Activated CD8-positive, alpha-beta T cell treated with anti-CD3 and anti-CD28 coated beads for 36 hours (primary cell): ENCODE data around the gene KDM6A. TPM values are rescaled to one million over a fixed set of nuclear protein-coding genes. Genes with fewer than 3 reads are reported as not detected.

Source experiments
- ATAC-seq: fragments of 200-7000 bp; cut with Tn5 transposase; one replicate; pipeline ENCODE4 v1.10.0; 2021; ENCODE audit warnings: mild to moderate bottlenecking, moderate library complexity
- CTCF ChIA-PET: fragments of 350-600 bp; sonication (Branson Sonifier 250); formaldehyde crosslinking; loops from one replicate; lab custom pipeline; 2021; ENCODE audit warnings: antibody characterized with exemption; lab: Charles Lee
- POLR2A ChIA-PET: fragments of 350-600 bp; sonication (Branson Sonifier 250); formaldehyde crosslinking; loops from one replicate; lab custom pipeline; 2021; ENCODE audit warnings: antibody characterized with exemption; lab: Charles Lee
- DNase-seq: peaks from one replicate; pipeline ENCODE4 v3.0.0-alpha.2; 2020
- H3K27ac Mint-ChIP-seq: one replicate; pipeline ENCODE4 v1.8.0; 2021; ENCODE audit warnings: mild to moderate bottlenecking, mixed read lengths
- H3K27me3 Mint-ChIP-seq: one replicate; pipeline ENCODE4 v1.8.0; 2021; ENCODE audit warnings: mixed read lengths
- H3K36me3 Mint-ChIP-seq: one replicate; pipeline ENCODE4 v1.8.0; 2021; ENCODE audit warnings: low read depth, mixed read lengths
- H3K4me1 Mint-ChIP-seq: one replicate; pipeline ENCODE4 v1.8.0; 2021; ENCODE audit warnings: low read depth, mixed read lengths
- H3K4me3 Mint-ChIP-seq: one replicate; pipeline ENCODE4 v1.8.0; 2021; ENCODE audit warnings: mild to moderate bottlenecking, moderate library complexity, mixed read lengths
- H3K9me3 Mint-ChIP-seq: one replicate; pipeline ENCODE4 v1.8.0; 2021; ENCODE audit warnings: mixed read lengths
- CTCF ChIP-seq: fragments of 200-600 bp; IDR thresholded peaks from one replicate; pipeline ENCODE4 v1.8.0; 2022; ENCODE audit warnings: antibody characterized with exemption, mild to moderate bottlenecking
- intact Hi-C: fragments of 100-400 bp; cut with micrococcal nuclease; formaldehyde crosslinking; loops from one replicate; pipeline ENCODE4 v1.10.0; 2022
- total RNA-seq, 2 experiments: library from RNA; stranded (reverse); gene quantifications; one replicate each; pipeline ENCODE4 v1.2.3, GENCODE V29; 2021

KDM6A gene
- total RNA-seq, 2 experiments from 2014 or later = 18.9 to 21.1 TPM

GRCh38 chrX:44954562-44954961 lies 81.6 kb downstream of the KDM6A start:
- ChIA-PET POLR2A (interaction anchor here (0.6 kb wide), 1 partner anchor 69 kb away, joined by 3 read pairs; no protein-coding TSS in a partner anchor), CTCF (no interaction called here)
- no peaks in the 10 kb centered on the region for H3K27me3 Mint-ChIP-seq
- H3K4me1 Mint-ChIP-seq = peaks cover 42% of the 10 kb centered on the region
- no peak for TF ChIP-seq CTCF
- DNase-seq (no peak), ATAC-seq (no peak)
- no peak overlapping the region for H3K27ac Mint-ChIP-seq
- H3K4me3 Mint-ChIP-seq = no peak overlapping the region
- peaks cover 1% of the 10 kb centered on the region for H3K36me3 Mint-ChIP-seq
- intact Hi-C loops = no loop called here
- no peaks in the 10 kb centered on the region for H3K9me3 Mint-ChIP-seq

GRCh38 chrX:44957848-44958247 lies 84.9 kb downstream of the KDM6A start:
- ChIA-PET CTCF (no interaction called here), POLR2A (no interaction called here)
- Mint-ChIP-seq H3K27me3 (no peaks in the 10 kb centered on the region), H3K36me3 (peaks cover 4% of the 10 kb centered on the region), H3K9me3 (no peaks in the 10 kb centered on the region), H3K4me1 (peaks cover 54% of the 10 kb centered on the region), H3K27ac (no peak overlapping the region), H3K4me3 (no peak overlapping the region)
- no peak for ATAC-seq
- TF ChIP-seq CTCF = no peak
- intact Hi-C loops = no loop called here
- no peak for DNase-seq

GRCh38 chrX:44958480-44958879 lies 85.5 kb downstream of the KDM6A start:
- Mint-ChIP-seq H3K27me3 (no peaks in the 10 kb centered on the region), H3K36me3 (peaks cover 8% of the 10 kb centered on the region), H3K4me1 (peaks cover 50% of the 10 kb centered on the region), H3K9me3 (no peaks in the 10 kb centered on the region), H3K27ac (no peak overlapping the region), H3K4me3 (no peak overlapping the region)
- ATAC-seq (no peak), DNase-seq (no peak)
- ChIA-PET POLR2A (no interaction called here), CTCF (no interaction called here)
- intact Hi-C loops = no loop called here
- TF ChIP-seq CTCF = no peak

- Mint-ChIP-seq H3K4me3 (no peak overlapping the region), H3K27ac (peak overlapping the region; percentile 15), H3K27me3 (no peaks in the 10 kb centered on the region), H3K36me3 (peaks cover 16% of the 10 kb centered on the region), H3K9me3 (peaks cover 3% of the 10 kb centered on the region), H3K4me1 (peaks cover 44% of the 10 kb centered on the region)
- no peak for TF ChIP-seq CTCF
- POLR2A ChIA-PET = no interaction called here
- intact Hi-C loops = no loop called here
- no peak for ATAC-seq
- no peak for DNase-seq
- CTCF ChIA-PET = no interaction called here
Measured at GRCh38 chrX:44961817-44962607, 89.0 kb downstream of the KDM6A start.

GRCh38 chrX:44962944-44963343 lies 90.0 kb downstream of the KDM6A start:
- H3K27me3 Mint-ChIP-seq = no peaks in the 10 kb centered on the region
- DNase-seq (no peak), ATAC-seq (no peak)
- POLR2A ChIA-PET = no interaction called here
- H3K4me3 Mint-ChIP-seq = no peak overlapping the region
- H3K4me1 Mint-ChIP-seq = peaks cover 51% of the 10 kb centered on the region
- H3K9me3 Mint-ChIP-seq = peaks cover 3% of the 10 kb centered on the region
- TF ChIP-seq CTCF = no peak
- peaks cover 20% of the 10 kb centered on the region for H3K36me3 Mint-ChIP-seq
- H3K27ac Mint-ChIP-seq = no peak overlapping the region
- CTCF ChIA-PET = no interaction called here
- intact Hi-C loops = no loop called here
